UCSD-AML1 (cell line): ENCODE measurements around the gene TTLL4.
A peak's percentile ranks its signal among the peaks of the same experiment; 100 is the strongest.

Experiments used
- DNase-seq: peaks from one replicate; lab custom pipeline; 2025; ENCODE audit not compliant: unreplicated experiment; lab: John Stamatoyannopoulos, UW

TTLL4 gene

DNA sequence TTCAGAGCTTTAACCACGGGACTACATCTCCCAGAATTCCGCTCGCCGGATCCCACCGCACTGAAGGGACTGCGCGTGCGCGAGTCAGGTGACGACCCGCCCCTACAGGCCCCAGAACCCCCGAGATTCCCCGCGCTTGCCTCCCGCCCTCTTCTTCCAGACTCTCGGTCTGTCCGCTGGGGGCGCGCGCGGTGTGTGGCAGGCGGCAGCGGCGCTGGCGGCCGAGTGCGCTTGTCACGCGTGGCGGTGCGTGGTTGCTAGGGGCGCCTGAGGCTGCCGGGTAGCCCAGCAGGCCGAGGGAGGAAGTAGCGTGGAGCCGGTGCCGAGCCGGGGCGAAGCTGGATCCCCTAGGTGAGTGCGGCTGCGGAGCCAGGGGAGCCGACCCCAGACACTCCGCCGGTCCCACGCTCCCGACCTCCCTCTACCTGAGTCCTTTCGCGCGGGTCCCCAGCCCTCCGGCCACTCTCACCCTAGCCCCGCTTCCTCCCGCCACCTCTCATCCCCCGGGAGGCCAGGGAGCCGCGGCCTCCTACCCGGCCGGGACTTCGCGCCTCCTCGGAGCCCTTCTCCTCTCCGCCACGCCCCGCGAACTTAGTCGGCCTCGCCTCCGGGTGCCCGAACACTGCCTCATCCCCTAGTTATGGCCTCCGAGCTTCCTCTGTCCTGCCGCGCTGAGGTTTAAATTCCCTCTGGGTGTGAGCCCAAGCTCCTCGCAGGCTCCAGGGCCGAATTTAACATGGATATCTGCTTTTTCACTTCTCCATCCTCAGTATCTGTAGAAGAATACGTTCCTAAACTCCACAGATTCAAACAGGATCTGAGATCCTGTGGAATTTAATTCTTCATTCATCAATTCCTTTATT lies at the start of gene TTLL4:
TSS of gene TTLL4 (plus strand) at position 149 of the 863 bp plus-strand sequence. CDS start 26,842 bp downstream, outside the sequence.
- peak; percentile 98 for DNase-seq

DNA sequence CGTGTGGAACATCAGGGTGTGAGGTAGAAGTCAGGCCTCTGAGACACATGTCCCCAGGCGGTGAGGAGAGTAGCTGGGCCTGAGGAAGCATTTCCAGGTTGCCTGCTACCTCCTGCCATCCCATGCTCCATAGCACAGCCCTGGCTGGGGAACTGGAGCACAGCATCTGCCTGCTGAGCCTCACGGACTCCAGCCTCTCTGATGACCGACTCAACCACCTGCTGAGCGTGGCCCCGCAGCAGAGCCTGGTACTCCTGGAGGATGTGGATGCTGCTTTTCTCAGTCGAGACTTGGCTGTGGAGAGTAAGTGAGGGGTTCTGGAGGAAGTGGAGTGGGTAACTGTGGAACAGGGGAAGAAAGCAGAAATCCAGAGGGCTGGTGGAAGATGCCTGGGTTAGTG lies 48.3 kb upstream of the TTLL4 start:
- DNase-seq: no peak

GRCh38 chr2:218662827-218663226 lies 47.8 kb upstream of the TTLL4 start:
- no peak for DNase-seq

DNA sequence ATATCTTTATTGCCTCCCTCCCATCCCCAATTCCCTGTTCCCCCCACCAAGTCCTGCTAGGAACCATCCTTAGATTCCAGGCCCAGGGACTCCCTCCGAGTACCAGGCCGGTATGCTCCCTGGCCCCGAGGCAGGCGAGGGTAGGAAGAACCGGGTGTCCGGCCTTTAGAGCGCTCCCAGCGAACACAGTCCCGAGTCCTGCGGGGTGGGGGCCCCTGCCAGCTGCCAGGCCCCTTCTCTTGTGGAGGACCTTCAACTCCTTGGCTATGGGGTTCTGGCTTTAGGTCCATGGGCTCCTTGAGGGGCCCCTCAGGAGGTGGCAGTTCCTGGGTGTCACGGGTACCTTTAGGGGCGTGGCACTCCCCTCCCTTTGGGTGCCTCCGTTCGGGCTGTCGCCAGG lies 46.7 kb upstream of the TTLL4 start:
- DNase-seq: no peak

- no peak for DNase-seq
These were observed 46.0 kb upstream of the TTLL4 start for GRCh38 chr2:218664653-218665052.

GRCh38 chr2:218671097-218671653 lies 39.5 kb upstream of the TTLL4 start:
- no peak for DNase-seq

GRCh38 chr2:218671654-218672566 lies 38.7 kb upstream of the TTLL4 start, which contains the start of the genes RNF25 and STK36:
Gene RNF25 (minus strand): TSS chr2:218672002. CDS start chr2:218671970, 32 bp downstream.
Gene STK36 (plus strand): TSS chr2:218672086. CDS start chr2:218672830, 744 bp downstream.
- peak; percentile 87 for DNase-seq

GRCh38 chr2:218679119-218679518 lies 31.5 kb upstream of the TTLL4 start:
- DNase-seq: peak; percentile 24

- DNase-seq: no peak
These were observed 30.6 kb upstream of the TTLL4 start for GRCh38 chr2:218680061-218680460.

GRCh38 chr2:218687400-218688060 lies 23.1 kb upstream of the TTLL4 start:
- peak; percentile 21 for DNase-seq

GRCh38 chr2:218691234-218691633 lies 19.4 kb upstream of the TTLL4 start:
- no peak for DNase-seq

DNA sequence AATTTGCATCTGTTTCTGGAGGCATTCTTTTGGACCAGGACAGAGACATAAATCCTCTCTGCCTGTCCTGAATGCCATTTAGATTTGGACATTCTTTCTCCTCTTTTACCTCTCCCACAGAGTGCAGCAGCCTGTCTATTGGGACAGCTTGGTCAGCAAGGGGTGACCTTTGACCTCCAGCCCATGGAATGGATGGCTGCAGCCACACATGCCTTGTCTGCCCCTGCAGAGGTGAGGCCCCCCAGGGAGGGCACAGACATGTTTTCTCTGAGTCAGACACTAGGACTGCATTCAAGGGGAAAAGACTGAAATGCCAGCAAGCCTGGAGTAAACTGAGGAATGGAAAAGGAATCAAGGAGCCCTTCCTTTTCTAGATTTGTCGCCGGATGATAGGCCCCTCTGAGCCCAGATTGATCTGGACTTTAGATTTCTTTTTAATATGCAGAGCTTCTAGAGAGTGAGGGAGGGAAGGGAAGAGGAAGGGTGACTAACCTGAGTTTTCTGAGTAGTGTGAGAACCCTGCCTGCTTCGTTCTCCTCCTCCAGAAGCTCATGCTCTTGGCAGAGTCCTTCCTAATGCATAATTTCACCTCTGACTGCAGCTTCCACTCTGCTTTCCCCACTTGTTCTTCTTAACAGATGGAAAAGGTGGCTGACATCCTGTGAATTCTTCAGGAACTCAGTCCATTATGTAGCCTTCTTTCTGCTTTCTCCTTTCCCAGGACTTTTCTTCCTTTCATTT lies 16.1 kb upstream of the TTLL4 start:
- no peak for DNase-seq

DNA sequence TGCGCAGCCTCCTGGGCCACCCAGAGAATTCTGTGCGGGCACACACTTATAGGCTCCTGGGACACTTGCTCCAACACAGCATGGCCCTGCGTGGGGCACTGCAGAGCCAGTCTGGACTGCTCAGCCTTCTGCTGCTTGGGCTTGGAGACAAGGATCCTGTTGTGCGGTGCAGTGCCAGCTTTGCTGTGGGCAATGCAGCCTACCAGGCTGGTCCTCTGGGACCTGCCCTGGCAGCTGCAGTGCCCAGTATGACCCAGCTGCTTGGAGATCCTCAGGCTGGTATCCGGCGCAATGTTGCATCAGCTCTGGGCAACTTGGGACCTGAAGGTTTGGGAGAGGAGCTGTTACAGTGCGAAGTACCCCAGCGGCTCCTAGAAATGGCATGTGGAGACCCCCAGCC lies 11.8 kb upstream of the TTLL4 start:
- no peak for DNase-seq

GRCh38 chr2:218701806-218702205 lies 8.8 kb upstream of the TTLL4 start:
- no peak for DNase-seq

DNA sequence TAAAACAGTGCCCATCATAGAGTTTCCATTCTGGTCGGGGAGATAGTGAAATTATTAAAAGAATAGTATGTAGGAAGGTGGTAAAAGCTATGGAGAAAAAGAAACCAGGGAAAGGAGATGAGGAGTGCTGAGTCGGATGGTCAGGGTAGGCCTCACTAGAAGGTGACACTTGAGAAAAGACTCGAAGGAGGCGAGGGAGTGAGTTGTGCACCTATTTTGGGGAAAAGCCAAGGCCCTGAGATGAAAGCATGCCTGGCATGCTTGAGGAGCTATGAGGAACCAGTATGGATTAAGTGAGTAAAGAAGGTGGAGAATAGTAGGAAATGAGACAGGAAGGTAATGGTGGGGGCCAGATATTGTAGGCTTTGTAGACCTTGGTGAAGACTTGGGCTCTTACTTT lies 7.3 kb upstream of the TTLL4 start:
- no peak for DNase-seq

DNA sequence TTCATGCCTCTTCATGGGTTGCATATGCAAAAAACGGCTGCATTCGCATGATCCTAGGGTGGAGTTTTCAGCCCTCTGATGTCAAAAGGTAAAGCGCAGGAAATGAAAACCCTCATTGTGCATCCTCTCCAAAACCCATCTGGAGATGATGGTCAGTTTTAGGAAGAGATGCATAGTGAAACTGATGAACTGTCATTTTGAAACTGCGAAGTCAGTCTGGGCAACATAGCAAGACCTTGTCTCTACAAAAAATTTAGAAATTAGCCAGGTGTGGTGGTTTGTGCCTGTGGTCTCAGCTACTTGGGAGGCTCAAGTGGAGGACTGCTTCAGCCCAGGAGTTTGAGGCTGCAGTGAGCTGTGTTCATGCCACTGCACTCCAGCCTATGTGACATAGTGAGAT lies 2.5 kb upstream of the TTLL4 start:
- DNase-seq: no peak

DNA sequence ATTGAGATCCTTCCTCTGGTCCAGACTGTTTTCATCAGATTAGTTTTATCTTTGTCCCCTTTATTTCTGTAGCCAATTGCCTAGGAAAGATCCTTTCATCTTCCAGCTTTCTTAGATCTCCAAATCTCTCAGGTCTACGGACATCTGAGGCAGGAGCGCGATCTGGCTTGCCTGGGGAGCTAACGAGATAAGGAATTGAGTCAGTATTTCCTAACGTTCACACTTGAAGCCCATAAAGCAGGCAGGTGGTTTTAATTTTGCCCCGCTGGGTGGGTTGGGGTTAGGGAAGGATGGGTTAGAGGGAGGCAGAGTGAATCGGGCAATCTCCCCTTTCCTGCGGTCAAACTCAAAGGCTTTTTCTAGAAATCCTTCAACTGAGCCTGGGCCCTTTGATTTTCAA lies 727 bp upstream of the TTLL4 start:
- no peak for DNase-seq

DNA sequence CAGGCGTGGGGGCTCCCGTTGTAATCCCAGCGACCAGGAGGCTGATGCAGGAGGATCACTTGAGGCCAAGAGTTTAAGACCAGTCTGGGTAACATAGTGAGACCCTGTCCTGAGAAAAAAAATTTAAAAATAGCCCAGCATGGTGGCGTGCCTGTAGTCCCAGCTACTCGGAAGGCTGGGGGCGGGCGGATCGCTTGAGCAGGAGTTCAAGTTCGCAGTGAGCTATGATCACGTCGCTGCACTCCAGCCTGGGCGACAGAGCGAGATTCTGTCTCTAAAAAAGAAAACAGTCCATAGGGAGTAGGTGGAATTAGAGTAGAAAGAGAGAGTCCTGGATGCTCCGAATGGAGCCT lies 325 bp upstream of the TTLL4 start:
- no peak for DNase-seq

DNA sequence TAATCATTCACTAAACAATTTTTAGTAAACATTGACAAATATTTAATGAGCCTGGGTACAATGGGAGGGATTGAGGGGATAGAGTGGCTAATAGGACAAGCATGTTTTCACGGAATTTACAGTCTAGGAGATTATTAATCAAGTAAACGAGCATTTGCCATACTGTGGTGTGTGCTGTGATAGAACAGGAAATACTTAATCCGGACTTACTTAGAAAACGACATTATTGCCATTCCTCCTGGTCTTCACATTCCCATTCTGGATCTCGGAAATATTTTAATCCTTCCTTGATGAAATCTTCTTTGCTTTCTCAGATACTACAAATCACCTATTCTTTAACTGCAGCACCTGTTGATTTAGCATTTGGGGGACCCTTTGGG lies 905 bp downstream of the TTLL4 start:
- no peak for DNase-seq

- no peak for DNase-seq
These were observed 3.3 kb downstream of the TTLL4 start for GRCh38 chr2:218713922-218714321.
